Neural cell (in vitro differentiated cells): ENCODE measurements around the gene ATP6V1B1.

Experiments
- EZH2 ChIP-seq: fragments of 200-600, 300-800 bp; shearing (Covaris generic), sonication (generic); IDR thresholded peaks from 2 replicates; pipeline ENCODE4 v1.6.1; 2014; ENCODE audit warnings: antibody characterized with exemption, low read length, borderline replicate concordance, mild to moderate bottlenecking; ENCODE audit not compliant: insufficient read depth, poor library complexity, severe bottlenecking
- MXI1 ChIP-seq: fragments of 450-650 bp; conservative IDR thresholded peaks from 2 replicates; pipeline ENCODE4 v1.6.1; 2014; ENCODE audit warnings: antibody characterized with exemption, mild to moderate bottlenecking; ENCODE audit not compliant: poor library complexity, severe bottlenecking
- SMC3 ChIP-seq: fragments of 450-650 bp; conservative IDR thresholded peaks from 2 replicates; pipeline ENCODE4 v1.6.1; 2014; ENCODE audit warnings: antibody characterized with exemption, mild to moderate bottlenecking, moderate library complexity; ENCODE audit not compliant: poor library complexity
- TF ChIP-seq, protein P1 (sequence below): fragments of 450-650 bp; IDR thresholded peaks from 2 replicates; pipeline ENCODE4 v1.5.1; 2014; ENCODE audit warnings: antibody characterized with exemption, mild to moderate bottlenecking, moderate library complexity; ENCODE audit not compliant: poor library complexity, severe bottlenecking

DNA sequence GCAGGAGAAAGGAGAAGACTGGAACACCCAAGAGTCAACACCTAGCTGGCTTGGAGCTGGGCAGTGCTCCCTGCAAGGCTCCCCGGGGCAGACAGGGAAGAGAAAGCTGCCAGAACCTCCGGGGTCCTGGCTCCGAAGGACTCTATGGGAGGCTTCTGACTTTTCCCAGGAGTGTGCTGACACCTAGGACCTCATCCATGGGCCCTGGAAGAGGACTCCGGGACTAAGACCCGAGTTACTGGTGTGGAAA is 37.8 kb upstream of the ATP6V1B1 start:
- TF ChIP-seq, protein P1, sequence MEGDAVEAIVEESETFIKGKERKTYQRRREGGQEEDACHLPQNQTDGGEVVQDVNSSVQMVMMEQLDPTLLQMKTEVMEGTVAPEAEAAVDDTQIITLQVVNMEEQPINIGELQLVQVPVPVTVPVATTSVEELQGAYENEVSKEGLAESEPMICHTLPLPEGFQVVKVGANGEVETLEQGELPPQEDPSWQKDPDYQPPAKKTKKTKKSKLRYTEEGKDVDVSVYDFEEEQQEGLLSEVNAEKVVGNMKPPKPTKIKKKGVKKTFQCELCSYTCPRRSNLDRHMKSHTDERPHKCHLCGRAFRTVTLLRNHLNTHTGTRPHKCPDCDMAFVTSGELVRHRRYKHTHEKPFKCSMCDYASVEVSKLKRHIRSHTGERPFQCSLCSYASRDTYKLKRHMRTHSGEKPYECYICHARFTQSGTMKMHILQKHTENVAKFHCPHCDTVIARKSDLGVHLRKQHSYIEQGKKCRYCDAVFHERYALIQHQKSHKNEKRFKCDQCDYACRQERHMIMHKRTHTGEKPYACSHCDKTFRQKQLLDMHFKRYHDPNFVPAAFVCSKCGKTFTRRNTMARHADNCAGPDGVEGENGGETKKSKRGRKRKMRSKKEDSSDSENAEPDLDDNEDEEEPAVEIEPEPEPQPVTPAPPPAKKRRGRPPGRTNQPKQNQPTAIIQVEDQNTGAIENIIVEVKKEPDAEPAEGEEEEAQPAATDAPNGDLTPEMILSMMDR = no peak
- no peak for TF ChIP-seq EZH2
- TF ChIP-seq SMC3 = no peak
- TF ChIP-seq MXI1 = no peak
